Lower leg skin (tissue), 4 donors: ENCODE measurements around the gene ARRDC4. TPM values are rescaled to one million over a fixed set of nuclear protein-coding genes. Genes with fewer than 3 reads are reported as not detected.

Experiments used
- DNase-seq, 2 donors: peaks; one replicate each; pipeline ENCODE4 v3.0.0-alpha.2; 2019; ENCODE audit warnings: low spot score in 2 of 2
- H3K4me3 ChIP-seq: fragments of 200-600 bp; sonication (generic); 2 replicates; pipeline ENCODE4 v1.5.1; 2017; ENCODE audit warnings: mild to moderate bottlenecking, low read depth; ENCODE audit not compliant: poor library complexity, severe bottlenecking
- CTCF ChIP-seq, 3 donors: fragments of 450-650 bp; IDR thresholded peaks; one replicate each; pipeline ENCODE4 v1.5.1; 2016; ENCODE audit warnings: antibody characterized with exemption in 3 of 3, mild to moderate bottlenecking in 3 of 3, moderate library complexity in 2 of 3
- POLR2A ChIP-seq, 2 donors: fragments of 450-650 bp; IDR thresholded peaks; one replicate each; pipeline ENCODE4 v1.6.1; 2016 to 2017; ENCODE audit warnings: antibody characterized with exemption in 2 of 2, mild to moderate bottlenecking in 1 of 2, moderate library complexity in 1 of 2
- WGBS, 2 donors: methylation state at CpG; one replicate each; pipeline ENCODE4 v1.1.5; 2018; 5-methylcytosine and 5-hydroxymethylcytosine counted together
- intact Hi-C: fragments of 100-400 bp; cut with DNase I; formaldehyde crosslinking; loops from one replicate; pipeline ENCODE4 v1.15.0; 2023; ENCODE audit warnings: low total_unique reads
- total RNA-seq, 4 donors: library from RNA; depleted of rRNA; stranded (reverse); fragments of >200 nt; gene quantifications; one replicate each; pipeline ENCODE4 v1.1.0, GENCODE V29; 2016

The ARRDC4 gene
- total RNA-seq, 4 donors from 2014 or later: 44.0 to 103 (median 60.3) TPM

DNA sequence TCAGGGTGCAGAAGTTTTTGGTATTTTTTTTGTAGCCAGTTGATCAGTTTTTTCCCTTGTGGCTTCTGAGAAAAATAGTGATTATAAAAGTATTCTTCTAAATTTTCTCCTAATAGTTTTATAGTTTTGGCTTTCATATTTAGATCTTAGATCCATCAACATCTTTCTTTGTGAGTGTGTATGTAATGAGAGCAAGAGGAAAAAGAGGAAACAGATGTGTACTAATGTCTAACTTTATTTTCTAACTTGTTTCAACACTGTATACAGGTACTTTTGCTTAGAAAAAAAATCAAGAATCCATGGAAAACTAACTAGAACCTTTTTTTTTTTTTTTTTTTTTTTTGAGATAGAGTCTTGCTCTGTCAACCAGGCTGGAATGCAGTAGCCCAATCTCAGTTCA is 53.1 kb downstream of the ARRDC4 start:
- H3K4me3 ChIP-seq: no peak overlapping the region
- intact Hi-C loops: no loop called here
- TF ChIP-seq POLR2A (IDR thresholded peaks at IDR 0.05) (no peak), CTCF (IDR thresholded peaks at IDR 0.05) (no peak)
- no peak for DNase-seq

GRCh38 chr15:98017150-98017964 is 56.9 kb downstream of the ARRDC4 start:
- no peak overlapping the region for H3K4me3 ChIP-seq
- no peak for DNase-seq
- TF ChIP-seq CTCF (IDR thresholded peaks at IDR 0.05): no peak
- TF ChIP-seq POLR2A (IDR thresholded peaks at IDR 0.05): no peak
- intact Hi-C loops: no loop called here
- whole genome bisulfite sequencing, 2 donors: 86 to 90% methylated on average over 10 of the region's 10 CpGs

DNA sequence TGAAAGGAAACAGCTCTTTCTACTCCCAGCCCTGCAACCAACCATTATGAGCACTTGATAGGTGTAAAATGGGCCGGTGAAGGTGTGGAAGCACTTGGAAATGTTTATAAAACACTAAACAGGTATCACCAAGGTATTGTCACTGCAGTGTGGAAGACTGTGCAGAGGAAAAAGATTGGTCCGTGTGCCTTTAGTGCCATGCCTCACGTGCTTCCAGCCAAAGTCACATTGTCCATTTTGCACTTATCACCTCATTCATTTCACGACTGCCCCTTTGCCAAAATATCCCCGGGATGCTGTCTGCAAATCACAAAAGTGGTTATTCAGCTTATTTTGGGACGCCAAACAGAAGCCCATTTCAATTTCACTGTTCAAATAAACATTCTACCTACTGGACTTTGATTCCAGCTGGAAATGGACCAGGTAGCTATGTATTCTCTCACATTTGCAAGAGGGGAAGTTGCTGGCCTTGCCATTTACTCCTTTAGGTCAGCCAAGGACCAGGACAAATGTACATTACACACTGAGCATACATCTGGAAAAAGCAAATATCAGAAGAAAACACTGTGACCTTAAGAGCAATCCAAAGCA is 58.4 kb downstream of the ARRDC4 start:
- intact Hi-C loops: no loop called here
- H3K4me3 ChIP-seq: no peak overlapping the region
- TF ChIP-seq POLR2A (IDR thresholded peaks at IDR 0.05) (no peak), CTCF (IDR thresholded peaks at IDR 0.05) (no peak)
- DNase-seq: no peak
- WGBS, 2 donors: 82 to 84% methylated on average over 6 of the region's 6 CpGs
